A673 (cell line): Measurements from ENCODE around the gene CARF. TPM values are rescaled to one million over a fixed set of nuclear protein-coding genes. Genes with fewer than 3 reads are reported as not detected.
"Not testable (repeated sequence)": the region's sequence is repeated elsewhere in the genome, so short reads cannot be mapped to it uniquely, and the experiment has no call there.

Experiments used
- BruUV-seq: library from RNA; stranded (reverse); fragments of 400-500 nt; replicated peaks from 2 replicates; lab custom pipeline; 2021; lab: Mats Ljungman, UMichigan
- CTCF ChIA-PET: fragments of 300-600 bp; sonication (Branson Sonifier 250); formaldehyde crosslinking; loops from one replicate; lab custom pipeline; 2022; ENCODE audit warnings: antibody characterized with exemption; lab: Charles Lee
- POLR2A ChIA-PET: fragments of 300-600 bp; sonication (Branson Sonifier 250); formaldehyde crosslinking; loops from one replicate; lab custom pipeline; 2022; ENCODE audit warnings: antibody characterized with exemption; ENCODE audit not compliant: low non-redundant PET; lab: Charles Lee
- DNase-seq: peaks from one replicate; pipeline ENCODE4 v3.0.0-alpha.2; 2015; ENCODE audit warnings: low spot score
- H3K27ac ChIP-seq: fragments of 200-600 bp; sonication (generic); 2 replicates; pipeline ENCODE4 v1.5.1; 2016; ENCODE audit warnings: mixed run types, low read depth, mild to moderate bottlenecking, mixed read lengths, antibody characterized with exemption, low read length; ENCODE audit not compliant: poor library complexity, severe bottlenecking
- H3K27me3 ChIP-seq: fragments of 200-600 bp; sonication (generic); replicated peaks from 2 replicates; pipeline ENCODE4 v1.6.1; 2017; ENCODE audit warnings: mixed run types, low read depth, mild to moderate bottlenecking, mixed read lengths, antibody characterized with exemption, low read length; ENCODE audit not compliant: insufficient read depth, poor library complexity
- H3K36me3 ChIP-seq: fragments of 200-600 bp; sonication (generic); 2 replicates; pipeline ENCODE4 v1.6.1; 2016; ENCODE audit warnings: mixed run types, mild to moderate bottlenecking, mixed read lengths, antibody characterized with exemption, low read length; ENCODE audit not compliant: insufficient read depth, poor library complexity, severe bottlenecking
- H3K4me1 ChIP-seq: fragments of 200-600 bp; sonication (generic); 2 replicates; pipeline ENCODE4 v1.6.1; 2017; ENCODE audit warnings: mixed run types, mild to moderate bottlenecking, mixed read lengths, antibody characterized with exemption, low read length; ENCODE audit not compliant: insufficient read depth, poor library complexity, severe bottlenecking
- H3K4me3 ChIP-seq: fragments of 200-600 bp; sonication (generic); 2 replicates; pipeline ENCODE4 v1.5.1; 2016; ENCODE audit warnings: low read depth, mixed run types, mild to moderate bottlenecking, mixed read lengths, low read length; ENCODE audit not compliant: poor library complexity, severe bottlenecking
- H3K9me3 ChIP-seq: fragments of 200-600 bp; sonication (generic); 2 replicates; pipeline ENCODE4 v1.6.1; 2016; ENCODE audit warnings: mixed run types, low read depth, mild to moderate bottlenecking, mixed read lengths, antibody characterized with exemption, low read length; ENCODE audit not compliant: poor library complexity, severe bottlenecking
- CTCF ChIP-seq: fragments of 300-800, 200-600 bp; sonication (generic); conservative IDR thresholded peaks from 2 replicates; pipeline ENCODE4 v1.5.1; 2017; ENCODE audit warnings: low read depth, mild to moderate bottlenecking, antibody characterized with exemption, low read length, moderate library complexity, mixed read lengths
- EZH2 ChIP-seq: fragments of 200-600 bp; sonication (generic); IDR thresholded peaks from 2 replicates; pipeline ENCODE4 v1.6.1; 2017; ENCODE audit warnings: borderline replicate concordance, low read depth, mild to moderate bottlenecking, mixed read lengths, antibody characterized with exemption, low read length; ENCODE audit not compliant: poor library complexity, severe bottlenecking
- intact Hi-C: fragments of 100-400 bp; cut with micrococcal nuclease; formaldehyde crosslinking; loops from one replicate; pipeline ENCODE4 v1.10.0; 2022; ENCODE audit not compliant: unreplicated experiment
- total RNA-seq: library from RNA; stranded (reverse); gene quantifications from 2 replicates; pipeline ENCODE4 v1.2.3, GENCODE V29; 2021

The CARF gene
- total RNA-seq, 1 experiment from 2014 or later, result 5.1 TPM

- CTCF ChIA-PET, result no interaction called here
- no peak for TF ChIP-seq EZH2
- TF ChIP-seq CTCF, result no peak
Observed at GRCh38 chr2:202944408-202944807, 32.3 kb downstream of the CARF start.

GRCh38 chr2:202944816-202945215 is 32.7 kb downstream of the CARF start:
- Histone ChIP-seq H3K27me3 (no peaks in the 10 kb centered on the region), H3K9me3 (peaks cover 3% of the 10 kb centered on the region), H3K27ac (no peak overlapping the region), H3K36me3 (no peaks in the 10 kb centered on the region), H3K4me1 (no peaks in the 10 kb centered on the region), H3K4me3 (no peak overlapping the region)
- no peak for DNase-seq
- ChIA-PET CTCF (no interaction called here), POLR2A (interaction anchor here (0.6 kb wide), 1 partner anchor 182 kb away, joined by 3 read pairs; no protein-coding TSS in a partner anchor)
- TF ChIP-seq CTCF, result no peak
- no peak for TF ChIP-seq EZH2
- intact Hi-C loops, result no loop called here
- no TSS peak for BruUV-seq

More at GRCh38 chr2:202944408-202944807, 32.3 kb downstream of the CARF start:
- no peak for DNase-seq
- POLR2A ChIA-PET, result no interaction called here
- Histone ChIP-seq H3K4me1 (no peaks in the 10 kb centered on the region), H3K27me3 (no peaks in the 10 kb centered on the region), H3K4me3 (no peak overlapping the region), H3K27ac (no peak overlapping the region), H3K9me3 (peaks cover 3% of the 10 kb centered on the region), H3K36me3 (no peaks in the 10 kb centered on the region)
- intact Hi-C loops, result no loop called here
- no TSS peak for BruUV-seq

- Histone ChIP-seq H3K27me3 (no peaks in the 10 kb centered on the region), H3K27ac (no peak overlapping the region), H3K4me3 (no peak overlapping the region), H3K9me3 (peaks cover 3% of the 10 kb centered on the region), H3K36me3 (no peaks in the 10 kb centered on the region), H3K4me1 (no peaks in the 10 kb centered on the region)
- CTCF ChIA-PET, result no interaction called here
- TF ChIP-seq CTCF, result no peak
- no peak for TF ChIP-seq EZH2
- no TSS peak for BruUV-seq
- POLR2A ChIA-PET, result interaction anchor here (0.6 kb wide), 1 partner anchor 182 kb away, joined by 3 read pairs; no protein-coding TSS in a partner anchor
- DNase-seq, result no peak
- intact Hi-C loops, result no loop called here
Observed at GRCh38 chr2:202945497-202945896, 33.4 kb downstream of the CARF start.

- H3K36me3 ChIP-seq, CTCF ChIA-PET, BruUV-seq, H3K4me1 ChIP-seq, H3K27ac ChIP-seq, POLR2A ChIA-PET, H3K9me3 ChIP-seq, intact Hi-C loops, DNase-seq, H3K4me3 ChIP-seq, H3K27me3 ChIP-seq: not testable (repeated sequence)
Observed at GRCh38 chr2:202949333-202949732, 37.3 kb downstream of the CARF start.
